ENCODE measurements around the gene AP4B1. TPM values are rescaled to one million over a fixed set of nuclear protein-coding genes. Genes with fewer than 3 reads are reported as not detected.

Gene AP4B1
- total RNA-seq, 6 experiments from 2014 or later: 12.6 to 14.0 (median 13.3) TPM

GRCh38 chr1:113846391-113847035, 58.1 kb downstream of the AP4B1 start:
- Mint-ChIP-seq H3K4me1 (ENCODE audit: low read depth) (no peaks in the 10 kb centered on the region), H3K27me3 (ENCODE audit: insufficient read depth) (no peaks in the 10 kb centered on the region), H3K4me3 (no peak overlapping the region), H3K36me3 (ENCODE audit: low read depth) (peaks cover 21% of the 10 kb centered on the region), H3K9me3 (peaks cover 13% of the 10 kb centered on the region), H3K27ac (no peak overlapping the region)
- no peak for TF ChIP-seq CTCF (IDR thresholded peaks at IDR 0.05)
- DNase-seq: no peak

Other genes starting within 250 kb of the AP4B1 start
- 10 to 100 TPM; 23.3 to 27.9 (median 24.8) TPM for gene PHTF1, start 145.3 kb downstream of the AP4B1 start, total RNA-seq (2021; fragmentation: NEBNext Ultra II Directional; extraction: Animal tissue kit (Norgen Biotek cat#: 25700))
- gene RSBN1, start 92.3 kb downstream of the AP4B1 start, total RNA-seq (2021; fragmentation: NEBNext Ultra II Directional; extraction: Animal tissue kit (Norgen Biotek cat#: 25700)): 10 to 100 TPM in 3 of 6 experiments, 1 to 10 TPM in 3; 9.0 to 11.5 (median 10.0) TPM
- 1 to 10 TPM in 4 of 6 experiments, under 1 TPM in 2; 0.71 to 1.3 (median 1.0) TPM for gene PTPN22, start 33.1 kb downstream of the AP4B1 start, total RNA-seq (2021; fragmentation: NEBNext Ultra II Directional; extraction: Animal tissue kit (Norgen Biotek cat#: 25700))
- gene BCL2L15, start 17.2 kb downstream of the AP4B1 start, total RNA-seq (2021; fragmentation: NEBNext Ultra II Directional; extraction: Animal tissue kit (Norgen Biotek cat#: 25700)): under 1 TPM in 2 of 6 experiments, not detected in 4; 0.41 to 0.59 TPM
- 1 to 10 TPM; 5.7 to 9.9 (median 8.8) TPM for gene DCLRE1B, start 527 bp upstream of the AP4B1 start, total RNA-seq (2021; fragmentation: NEBNext Ultra II Directional; extraction: Animal tissue kit (Norgen Biotek cat#: 25700))
- gene HIPK1, start 24.5 kb upstream of the AP4B1 start, total RNA-seq (2021; fragmentation: NEBNext Ultra II Directional; extraction: Animal tissue kit (Norgen Biotek cat#: 25700)): 10 to 100 TPM; 34.6 to 49.1 (median 38.7) TPM
- 100 to 1,000 TPM in 4 of 6 experiments, 10 to 100 TPM in 2; 66.4 to 130 (median 123) TPM for gene OLFML3, start 74.7 kb upstream of the AP4B1 start, total RNA-seq (2021; fragmentation: NEBNext Ultra II Directional; extraction: Animal tissue kit (Norgen Biotek cat#: 25700))
- not detected for gene SYT6, start 249.1 kb upstream of the AP4B1 start, total RNA-seq (2021; fragmentation: NEBNext Ultra II Directional; extraction: Animal tissue kit (Norgen Biotek cat#: 25700))

Measured in HFFc6 (cell line).